IMR-90 (cell line): Measurements from ENCODE around the gene SLC25A25. TPM values are rescaled to one million over a fixed set of nuclear protein-coding genes. Genes with fewer than 3 reads are reported as not detected.

Experiments
- ATAC-seq: fragments of 200-7000 bp; cut with Tn5 transposase; 2 replicates; pipeline ENCODE4 v1.9.1; 2020; ENCODE audit warnings: low read depth, mild to moderate bottlenecking, moderate library complexity
- BruUV-seq: library from RNA; stranded (reverse); fragments of 400-500 nt; replicated peaks from 2 replicates; lab custom pipeline; 2021; lab: Mats Ljungman, UMichigan
- CTCF ChIA-PET: fragments of 300-600 bp; formaldehyde crosslinking; extraction: SDS; loops from one replicate; lab custom pipeline; 2021; ENCODE audit warnings: antibody characterized with exemption; lab: Yijun Ruan, JAX
- POLR2A ChIA-PET: fragments of 300-600 bp; sonication (Branson Sonifier 250); formaldehyde crosslinking; loops from one replicate; lab custom pipeline; 2022; ENCODE audit warnings: antibody characterized with exemption; ENCODE audit not compliant: unreplicated experiment; lab: Charles Lee
- DNase-seq: peaks from one replicate; pipeline ENCODE4 v3.0.0; 2013
- H2AFZ ChIP-seq: replicated peaks from 2 replicates; pipeline ENCODE3; 2013; ENCODE audit warnings: low read length, mild to moderate bottlenecking; ENCODE audit not compliant: poor library complexity
- H2AK5ac ChIP-seq: 2 replicates; pipeline ENCODE4 v1.6.1; 2013; ENCODE audit warnings: low read depth, low read length, inconsistent platforms
- H2AK9ac ChIP-seq: replicated peaks from 2 replicates; pipeline ENCODE3; 2013; ENCODE audit warnings: mild to moderate bottlenecking, low read depth, low read length, moderate library complexity; ENCODE audit not compliant: poor library complexity
- H2BK120ac ChIP-seq: 2 replicates; pipeline ENCODE4 v1.6.1; 2013; ENCODE audit warnings: low read depth, low read length, inconsistent platforms
- H2BK15ac ChIP-seq: 3 replicates; pipeline ENCODE4 v1.6.1; 2013; ENCODE audit warnings: low read depth, low read length, inconsistent platforms
- H2BK20ac ChIP-seq: 2 replicates; pipeline ENCODE4 v1.6.1; 2013; ENCODE audit warnings: low read depth, mild to moderate bottlenecking, inconsistent platforms, low read length, moderate library complexity
- H2BK5ac ChIP-seq: 2 replicates; pipeline ENCODE4 v1.6.1; 2013; ENCODE audit warnings: mild to moderate bottlenecking, low read depth, low read length, inconsistent platforms; ENCODE audit not compliant: poor library complexity, severe bottlenecking
- H3K14ac ChIP-seq: replicated peaks from 2 replicates; pipeline ENCODE4 v1.6.1; 2013; ENCODE audit warnings: low read depth, low read length, inconsistent platforms
- H3K18ac ChIP-seq: 2 replicates; pipeline ENCODE4 v1.6.1; 2013; ENCODE audit warnings: low read depth, low read length, control low read depth
- H3K23ac ChIP-seq: 2 replicates; pipeline ENCODE4 v1.6.1; 2013; ENCODE audit warnings: low read depth, low read length, inconsistent platforms
- H3K27ac ChIP-seq: 2 replicates; pipeline ENCODE4 v1.5.1; 2013; ENCODE audit warnings: mild to moderate bottlenecking, control low read depth, low read length; ENCODE audit not compliant: insufficient read depth
- H3K27me3 ChIP-seq: 2 replicates; pipeline ENCODE4 v1.6.1; 2013; ENCODE audit warnings: low read length; ENCODE audit not compliant: control insufficient read depth, insufficient read depth
- H3K36me3 ChIP-seq: 2 replicates; pipeline ENCODE4 v1.6.1; 2013; ENCODE audit warnings: low read length, mixed read lengths; ENCODE audit not compliant: control insufficient read depth, insufficient read depth
- H3K4ac ChIP-seq: 2 replicates; pipeline ENCODE4 v1.6.1; 2013; ENCODE audit warnings: low read depth, low read length, inconsistent platforms
- H3K4me1 ChIP-seq: 2 replicates; pipeline ENCODE4 v1.6.1; 2013; ENCODE audit warnings: low read length, mixed read lengths; ENCODE audit not compliant: control insufficient read depth, insufficient read depth
- H3K4me2 ChIP-seq: 2 replicates; pipeline ENCODE4 v1.6.1; 2013; ENCODE audit warnings: low read depth, mild to moderate bottlenecking, control low read depth, low read length, moderate library complexity
- H3K4me3 ChIP-seq: 2 replicates; pipeline ENCODE4 v1.5.1; 2013; ENCODE audit warnings: low read depth, mild to moderate bottlenecking, control low read depth, low read length, moderate library complexity; ENCODE audit not compliant: insufficient read depth
- H3K56ac ChIP-seq: 2 replicates; pipeline ENCODE4 v1.6.1; 2013; ENCODE audit warnings: low read length, inconsistent platforms; ENCODE audit not compliant: insufficient read depth; ENCODE audit errors: extremely low read depth
- H3K79me1 ChIP-seq, 2 experiments: 2 replicates each; pipeline ENCODE4 v1.6.1; 2013; ENCODE audit warnings: low read length in 2 of 2, inconsistent platforms in 1 of 2, low read depth in 1 of 2
- H3K9ac ChIP-seq: 2 replicates; pipeline ENCODE4 v1.6.1; 2013; ENCODE audit warnings: low read depth, low read length, control low read depth
- H3K9me1 ChIP-seq: 2 replicates; pipeline ENCODE4 v1.6.1; 2013; ENCODE audit warnings: low read length, inconsistent platforms; ENCODE audit not compliant: insufficient read depth
- H3K9me3 ChIP-seq: 2 replicates; pipeline ENCODE4 v1.6.1; 2013; ENCODE audit warnings: low read length; ENCODE audit not compliant: control insufficient read depth, insufficient read depth
- H4K20me1 ChIP-seq: 2 replicates; pipeline ENCODE4 v1.6.1; 2013; ENCODE audit warnings: low read length, inconsistent platforms; ENCODE audit not compliant: insufficient read depth
- H4K5ac ChIP-seq: 2 replicates; pipeline ENCODE4 v1.6.1; 2013; ENCODE audit warnings: mild to moderate bottlenecking, low read depth, low read length, control low read depth
- H4K8ac ChIP-seq, 2 experiments: 2 replicates each; pipeline ENCODE4 v1.6.1; 2013; ENCODE audit warnings: low read depth in 2 of 2, low read length in 2 of 2, control low read depth in 1 of 2, inconsistent platforms in 1 of 2
- H4K91ac ChIP-seq: 2 replicates; pipeline ENCODE4 v1.6.1; 2013; ENCODE audit warnings: low read depth, low read length, inconsistent platforms; ENCODE audit not compliant: insufficient read depth
- BHLHE40 ChIP-seq: fragments of 150-350 bp; IDR thresholded peaks from 2 replicates; pipeline ENCODE4 v1.6.1; 2016; ENCODE audit warnings: mild to moderate bottlenecking, low read depth, low read length
- CEBPB ChIP-seq: IDR thresholded peaks from 2 replicates; pipeline ENCODE4 v1.6.1; 2012; ENCODE audit warnings: low read depth, low read length, improper control_type of control experiment
- CHD1 ChIP-seq: IDR thresholded peaks from 2 replicates; pipeline ENCODE4 v1.6.1; 2012; ENCODE audit warnings: low read depth, low read length, improper control_type of control experiment
- FOS ChIP-seq: fragments of 150-350 bp; IDR thresholded peaks from 2 replicates; pipeline ENCODE4 v1.6.1; 2016; ENCODE audit warnings: low read depth, low read length
- MAFK ChIP-seq: IDR thresholded peaks from 2 replicates; pipeline ENCODE4 v1.6.1; 2012; ENCODE audit warnings: low read depth, low read length, improper control_type of control experiment
- MAZ ChIP-seq: IDR thresholded peaks from 2 replicates; pipeline ENCODE4 v1.6.1; 2012; ENCODE audit warnings: low read depth, mild to moderate bottlenecking, low read length, improper control_type of control experiment, moderate library complexity, borderline replicate concordance
- MXI1 ChIP-seq: IDR thresholded peaks from 2 replicates; pipeline ENCODE4 v1.6.1; 2012; ENCODE audit warnings: low read depth, mild to moderate bottlenecking, low read length, moderate library complexity, borderline replicate concordance
- NFE2L2 ChIP-seq: fragments of 150-350 bp; IDR thresholded peaks from 2 replicates; pipeline ENCODE4 v1.6.1; 2016; ENCODE audit warnings: low read depth, mild to moderate bottlenecking, low read length
- POLR2A ChIP-seq: IDR thresholded peaks from 2 replicates; pipeline ENCODE4 v1.6.1; 2012; ENCODE audit warnings: mild to moderate bottlenecking, low read depth, low read length
- RAD21 ChIP-seq: IDR thresholded peaks from 2 replicates; pipeline ENCODE4 v1.6.1; 2012; ENCODE audit warnings: low read length, improper control_type of control experiment
- RCOR1 ChIP-seq: IDR thresholded peaks from 2 replicates; pipeline ENCODE4 v1.6.1; 2012; ENCODE audit warnings: mild to moderate bottlenecking, low read length, improper control_type of control experiment; ENCODE audit not compliant: insufficient replicate concordance
- RFX5 ChIP-seq: IDR thresholded peaks from 2 replicates; pipeline ENCODE4 v1.8.0; 2012; ENCODE audit warnings: low read depth, mild to moderate bottlenecking, low read length, moderate library complexity
- SMC3 ChIP-seq: fragments of 150-350 bp; IDR thresholded peaks from 2 replicates; pipeline ENCODE4 v1.6.1; 2016; ENCODE audit warnings: low read depth, mild to moderate bottlenecking, antibody characterized with exemption, low read length, moderate library complexity
- WGBS, 2 experiments: methylation state at CpG; one replicate each; pipeline versions ENCODE4 v1.1.5 to v1.1.7; 2013; ENCODE audit warnings: missing lambda C conversion rate in 2 of 2; ENCODE audit not compliant: insufficient read length in 1 of 2; ENCODE audit errors: extremely low coverage in 2 of 2; 5-methylcytosine and 5-hydroxymethylcytosine counted together
- dilution Hi-C: fragments of 300-500 bp; cut with HindIII; formaldehyde crosslinking; loops from one replicate; pipeline ENCODE4 v1.14.3; 2018; ENCODE audit warnings: low sequenced_read_pairs; ENCODE audit not compliant: unreplicated experiment
- in situ Hi-C: fragments of 300-500 bp; cut with MboI; formaldehyde crosslinking; loops from 3 replicates; pipeline ENCODE4 v1.14.3; 2019; ENCODE audit warnings: low sequenced_read_pairs, inconsistent platforms, mixed read lengths
- intact Hi-C: fragments of 100-400 bp; cut with micrococcal nuclease; formaldehyde crosslinking; loops from 2 replicates; pipeline ENCODE4 v1.10.0; 2022
- polyA plus RNA-seq, 3 experiments: library from polyadenylated mRNA; depleted of rRNA; stranded (reverse); fragments of >200 nt; gene quantifications; 2 replicates each; pipeline ENCODE4 v1.2.3, GENCODE V29; 2012; ENCODE audit warnings: low replicate concordance in 1 of 3
- total RNA-seq: library from RNA; depleted of rRNA; stranded (reverse); fragments of >200 nt; gene quantifications from 2 replicates; pipeline ENCODE4 v1.2.3, GENCODE V29; 2012
- TF ChIP-seq, protein P1 (sequence below): fragments of 150-350 bp; IDR thresholded peaks from 2 replicates; pipeline ENCODE4 v1.6.1; 2016; ENCODE audit warnings: low read depth, mild to moderate bottlenecking, low read length, moderate library complexity, borderline replicate concordance
- TF ChIP-seq, protein P2 (sequence below): conservative IDR thresholded peaks from 2 replicates; pipeline ENCODE4 v1.5.1; 2012; ENCODE audit warnings: mild to moderate bottlenecking, low read depth, low read length, improper control_type of control experiment
- TF ChIP-seq, protein P3 (sequence below): fragments of 150-350 bp; IDR thresholded peaks from 2 replicates; pipeline ENCODE4 v1.6.1; 2017; ENCODE audit warnings: mild to moderate bottlenecking, antibody characterized with exemption, low read length, low read depth

Gene SLC25A25
- total and polyA plus RNA-seq, 2 of the 4 experiments (the other 2 are of a cell fraction), result 14.0 to 17.9 TPM

DNA sequence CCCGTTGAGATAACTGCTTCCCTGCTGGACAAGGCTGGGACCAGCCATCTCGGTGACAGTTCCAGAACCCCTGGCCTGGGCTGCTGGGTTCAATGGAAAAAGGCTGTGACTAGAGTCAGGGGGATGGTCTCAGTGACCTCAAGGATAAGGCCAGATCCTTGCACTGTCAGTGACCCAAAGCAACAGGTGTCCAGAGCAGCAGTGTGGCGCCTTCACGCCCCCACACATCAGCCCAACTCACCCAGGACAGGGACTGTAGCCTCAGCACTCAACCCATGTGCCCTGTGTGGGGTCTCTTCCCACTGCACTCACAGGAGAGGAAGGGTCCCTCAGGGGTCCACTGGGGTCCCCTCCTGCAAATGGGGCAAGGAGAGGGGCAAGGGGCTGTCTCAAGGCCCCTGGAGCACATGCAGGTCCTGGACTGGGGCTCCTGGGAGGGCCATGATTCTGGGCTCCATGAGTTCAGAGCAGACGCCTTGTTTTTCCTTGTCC is 80.5 kb downstream of the SLC25A25 start:
- CTCF ChIA-PET, result no interaction called here

More for the DNA sequence above, 80.5 kb downstream of the SLC25A25 start:
- Histone ChIP-seq H4K5ac (no peak overlapping the region), H3K4me2 (no peak overlapping the region), H3K27ac (no peak overlapping the region), H3K23ac (no peak overlapping the region), H3K56ac (no peak overlapping the region), H3K4me3 (no peak overlapping the region), H2AK9ac (peak overlapping the region; percentile 28), H3K9me3 (no peaks in the 10 kb centered on the region), H3K9ac (no peak overlapping the region), H2BK20ac (no peak overlapping the region), H3K27me3 (peaks cover 10% of the 10 kb centered on the region; the same call in 1 of the 2 replicates), H3K79me1 (no peaks in the 10 kb centered on the region), H3K4ac (no peak overlapping the region), H4K20me1 (no peaks in the 10 kb centered on the region; the same call in 1 of the 2 replicates), H3K36me3 (no peaks in the 10 kb centered on the region), H2BK120ac (no peak overlapping the region), H2AK5ac (no peak overlapping the region), H2BK15ac (no peak overlapping the region), H2BK5ac (no peak overlapping the region), H3K18ac (no peak overlapping the region), H4K8ac (no peak overlapping the region), H3K14ac (no peak overlapping the region), H3K9me1 (0 out of 2 replicates have a peak, but pooled peaks cover 2% of the 10 kb centered on the region), H2AFZ (no peak overlapping the region), H4K91ac (no peak overlapping the region), H3K4me1 (no peaks in the 10 kb centered on the region)
- no TSS peak for BruUV-seq
- WGBS, 2 experiments, result no CpG with 5 or more reads among the region's 5 CpGs
- in situ Hi-C loops, result no loop called here
- intact Hi-C loops, result no loop called here
- DNase-seq (no peak), ATAC-seq (no peak)
- no peak for TF ChIP-seq FOS
- no peak for TF ChIP-seq RFX5
- TF ChIP-seq, protein P1, sequence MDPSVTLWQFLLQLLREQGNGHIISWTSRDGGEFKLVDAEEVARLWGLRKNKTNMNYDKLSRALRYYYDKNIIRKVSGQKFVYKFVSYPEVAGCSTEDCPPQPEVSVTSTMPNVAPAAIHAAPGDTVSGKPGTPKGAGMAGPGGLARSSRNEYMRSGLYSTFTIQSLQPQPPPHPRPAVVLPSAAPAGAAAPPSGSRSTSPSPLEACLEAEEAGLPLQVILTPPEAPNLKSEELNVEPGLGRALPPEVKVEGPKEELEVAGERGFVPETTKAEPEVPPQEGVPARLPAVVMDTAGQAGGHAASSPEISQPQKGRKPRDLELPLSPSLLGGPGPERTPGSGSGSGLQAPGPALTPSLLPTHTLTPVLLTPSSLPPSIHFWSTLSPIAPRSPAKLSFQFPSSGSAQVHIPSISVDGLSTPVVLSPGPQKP, result no peak
- TF ChIP-seq RCOR1, result no peak
- no peak for TF ChIP-seq POLR2A
- no peak for TF ChIP-seq MAFK
- TF ChIP-seq CEBPB, result no peak
- TF ChIP-seq, protein P2, sequence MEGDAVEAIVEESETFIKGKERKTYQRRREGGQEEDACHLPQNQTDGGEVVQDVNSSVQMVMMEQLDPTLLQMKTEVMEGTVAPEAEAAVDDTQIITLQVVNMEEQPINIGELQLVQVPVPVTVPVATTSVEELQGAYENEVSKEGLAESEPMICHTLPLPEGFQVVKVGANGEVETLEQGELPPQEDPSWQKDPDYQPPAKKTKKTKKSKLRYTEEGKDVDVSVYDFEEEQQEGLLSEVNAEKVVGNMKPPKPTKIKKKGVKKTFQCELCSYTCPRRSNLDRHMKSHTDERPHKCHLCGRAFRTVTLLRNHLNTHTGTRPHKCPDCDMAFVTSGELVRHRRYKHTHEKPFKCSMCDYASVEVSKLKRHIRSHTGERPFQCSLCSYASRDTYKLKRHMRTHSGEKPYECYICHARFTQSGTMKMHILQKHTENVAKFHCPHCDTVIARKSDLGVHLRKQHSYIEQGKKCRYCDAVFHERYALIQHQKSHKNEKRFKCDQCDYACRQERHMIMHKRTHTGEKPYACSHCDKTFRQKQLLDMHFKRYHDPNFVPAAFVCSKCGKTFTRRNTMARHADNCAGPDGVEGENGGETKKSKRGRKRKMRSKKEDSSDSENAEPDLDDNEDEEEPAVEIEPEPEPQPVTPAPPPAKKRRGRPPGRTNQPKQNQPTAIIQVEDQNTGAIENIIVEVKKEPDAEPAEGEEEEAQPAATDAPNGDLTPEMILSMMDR, result no peak
- TF ChIP-seq CHD1, result no peak
- no peak for TF ChIP-seq RAD21
- no peak for TF ChIP-seq SMC3
- TF ChIP-seq MXI1, result no peak
- TF ChIP-seq NFE2L2, result no peak
- TF ChIP-seq MAZ, result no peak
- TF ChIP-seq BHLHE40, result no peak
- TF ChIP-seq, protein P3, sequence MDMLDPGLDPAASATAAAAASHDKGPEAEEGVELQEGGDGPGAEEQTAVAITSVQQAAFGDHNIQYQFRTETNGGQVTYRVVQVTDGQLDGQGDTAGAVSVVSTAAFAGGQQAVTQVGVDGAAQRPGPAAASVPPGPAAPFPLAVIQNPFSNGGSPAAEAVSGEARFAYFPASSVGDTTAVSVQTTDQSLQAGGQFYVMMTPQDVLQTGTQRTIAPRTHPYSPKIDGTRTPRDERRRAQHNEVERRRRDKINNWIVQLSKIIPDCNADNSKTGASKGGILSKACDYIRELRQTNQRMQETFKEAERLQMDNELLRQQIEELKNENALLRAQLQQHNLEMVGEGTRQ, result no peak
- dilution Hi-C loops, result no loop called here
- POLR2A ChIA-PET, result no interaction called here
